Stomach (tissue), 9 donors: ENCODE results near the gene YARS1. TPM values are rescaled to one million over a fixed set of nuclear protein-coding genes. Genes with fewer than 3 reads are reported as not detected.

Source experiments
- DNase-seq, 2 donors: peaks; one replicate each; pipeline versions ENCODE4 v3.0.0 to v3.0.0-alpha.2; 2013 to 2019
- H3K27ac ChIP-seq, 5 donors: fragments of 200-600 bp in 4 of 5; sonication (generic) in 4 of 5; one replicate each; pipeline ENCODE4 v1.5.1; 2013 to 2019; ENCODE audit warnings: mild to moderate bottlenecking in 1 of 5, moderate library complexity in 1 of 5
- H3K27me3 ChIP-seq, 3 donors: fragments of 200-600 bp; sonication (generic); one replicate each; pipeline ENCODE4 v1.5.1; 2017 to 2019; ENCODE audit warnings: mixed run types in 1 of 3
- H3K36me3 ChIP-seq, 4 donors: fragments of 200-600 bp; sonication (generic); 1 replicate in 3 of 4; 2 replicates in 1 of 4; pipeline ENCODE4 v1.5.1; 2016 to 2019
- H3K4me1 ChIP-seq, 4 donors: fragments of 200-600 bp; sonication (generic); one replicate each; pipeline ENCODE4 v1.5.1; 2016 to 2019
- H3K4me3 ChIP-seq, 4 donors: fragments of 200-600 bp; sonication (generic) in 3 of 4; one replicate each; pipeline ENCODE4 v1.5.1; 2016 to 2019; ENCODE audit warnings: mild to moderate bottlenecking in 1 of 4
- H3K9me3 ChIP-seq, 4 donors: fragments of 200-600 bp; sonication (generic); one replicate each; pipeline ENCODE4 v1.5.1; 2016 to 2019
- EP300 ChIP-seq: sonication (generic); formaldehyde crosslinking; IDR thresholded peaks from one replicate; pipeline ENCODE4 v1.6.1; 2017; ENCODE audit warnings: antibody characterized with exemption
- POLR2A ChIP-seq, 4 donors: fragments of 450-650 bp; IDR thresholded peaks; one replicate each; pipeline ENCODE4 v1.6.1; 2016; ENCODE audit warnings: antibody characterized with exemption in 4 of 4, control low read depth in 2 of 4, mild to moderate bottlenecking in 1 of 4, moderate library complexity in 1 of 4
- POLR2AphosphoS5 ChIP-seq, 3 donors: sonication (generic); formaldehyde crosslinking; IDR thresholded peaks; one replicate each; pipeline ENCODE4 v1.6.1; 2016; ENCODE audit warnings: antibody characterized with exemption in 3 of 3
- WGBS, 5 donors: extraction: QIAGEN DNeasy Blood & Tissue Kit in 3 of 5; methylation state at CpG; one replicate each; pipeline versions ENCODE4 v1.1.5 to v1.1.7; 2013 to 2018; 5-methylcytosine and 5-hydroxymethylcytosine counted together
- intact Hi-C: fragments of 100-400 bp; cut with DNase I; formaldehyde crosslinking; loops from one replicate; pipeline ENCODE4 v1.15.1; 2023; ENCODE audit warnings: low total_unique reads
- polyA plus RNA-seq, 3 donors: library from polyadenylated mRNA; stranded (reverse); fragments of 200-250 nt; gene quantifications; one replicate each; pipeline ENCODE4 v1.2.3, GENCODE V29; 2013
- total RNA-seq, 5 donors: library from RNA; depleted of rRNA; stranded (reverse); fragments of >200 nt; gene quantifications; one replicate each; pipeline versions ENCODE4 v1.1.0 to v1.2.3, GENCODE V29; 2014 to 2016
- TF ChIP-seq, protein P1 (sequence below), 7 experiments: fragments of 450-650 bp in 4 of 7; fragments of 200-600 bp in 3 of 7; sonication (generic) in 3 of 7; IDR thresholded peaks; one replicate each; pipeline ENCODE4 v1.5.1; 2016 to 2019; ENCODE audit warnings: antibody characterized with exemption in 7 of 7, control low read depth in 2 of 7, mild to moderate bottlenecking in 1 of 7
- donor health status: healthy with polysubstance abuse.
- donor health status: Bipolar disorder and iron deficiency.
- donor health status: healthy.

Gene YARS1
- total and polyA plus RNA-seq, 8 donors = 26.9 to 99.1 (median 55.4) TPM

GRCh38 chr1:32863218-32863880, 46.2 kb upstream of the YARS1 start:
- Histone ChIP-seq H3K27me3 (no peaks in the 10 kb centered on the region), H3K27ac (no peak overlapping the region), H3K9me3 (no peaks in the 10 kb centered on the region), H3K4me1 (peaks cover 0 to 20% (median 12%) of the 10 kb centered on the region in 4 donors), H3K4me3 (no peak overlapping the region), H3K36me3 (peaks cover 3 to 56% (median 51%) of the 10 kb centered on the region in 4 donors)
- WGBS, 5 donors = 94 to 97% (median 94%) methylated on average over 4 of the region's 4 CpGs
- TF ChIP-seq POLR2A (IDR thresholded peaks at IDR 0.05) (no peak), POLR2AphosphoS5 (IDR thresholded peaks at IDR 0.05) (no peak), EP300 (no peak)
- TF ChIP-seq, protein P1, sequence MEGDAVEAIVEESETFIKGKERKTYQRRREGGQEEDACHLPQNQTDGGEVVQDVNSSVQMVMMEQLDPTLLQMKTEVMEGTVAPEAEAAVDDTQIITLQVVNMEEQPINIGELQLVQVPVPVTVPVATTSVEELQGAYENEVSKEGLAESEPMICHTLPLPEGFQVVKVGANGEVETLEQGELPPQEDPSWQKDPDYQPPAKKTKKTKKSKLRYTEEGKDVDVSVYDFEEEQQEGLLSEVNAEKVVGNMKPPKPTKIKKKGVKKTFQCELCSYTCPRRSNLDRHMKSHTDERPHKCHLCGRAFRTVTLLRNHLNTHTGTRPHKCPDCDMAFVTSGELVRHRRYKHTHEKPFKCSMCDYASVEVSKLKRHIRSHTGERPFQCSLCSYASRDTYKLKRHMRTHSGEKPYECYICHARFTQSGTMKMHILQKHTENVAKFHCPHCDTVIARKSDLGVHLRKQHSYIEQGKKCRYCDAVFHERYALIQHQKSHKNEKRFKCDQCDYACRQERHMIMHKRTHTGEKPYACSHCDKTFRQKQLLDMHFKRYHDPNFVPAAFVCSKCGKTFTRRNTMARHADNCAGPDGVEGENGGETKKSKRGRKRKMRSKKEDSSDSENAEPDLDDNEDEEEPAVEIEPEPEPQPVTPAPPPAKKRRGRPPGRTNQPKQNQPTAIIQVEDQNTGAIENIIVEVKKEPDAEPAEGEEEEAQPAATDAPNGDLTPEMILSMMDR (IDR thresholded peaks at IDR 0.05) = no peak
- intact Hi-C loops = no loop called here
- DNase-seq = no peak

DNA sequence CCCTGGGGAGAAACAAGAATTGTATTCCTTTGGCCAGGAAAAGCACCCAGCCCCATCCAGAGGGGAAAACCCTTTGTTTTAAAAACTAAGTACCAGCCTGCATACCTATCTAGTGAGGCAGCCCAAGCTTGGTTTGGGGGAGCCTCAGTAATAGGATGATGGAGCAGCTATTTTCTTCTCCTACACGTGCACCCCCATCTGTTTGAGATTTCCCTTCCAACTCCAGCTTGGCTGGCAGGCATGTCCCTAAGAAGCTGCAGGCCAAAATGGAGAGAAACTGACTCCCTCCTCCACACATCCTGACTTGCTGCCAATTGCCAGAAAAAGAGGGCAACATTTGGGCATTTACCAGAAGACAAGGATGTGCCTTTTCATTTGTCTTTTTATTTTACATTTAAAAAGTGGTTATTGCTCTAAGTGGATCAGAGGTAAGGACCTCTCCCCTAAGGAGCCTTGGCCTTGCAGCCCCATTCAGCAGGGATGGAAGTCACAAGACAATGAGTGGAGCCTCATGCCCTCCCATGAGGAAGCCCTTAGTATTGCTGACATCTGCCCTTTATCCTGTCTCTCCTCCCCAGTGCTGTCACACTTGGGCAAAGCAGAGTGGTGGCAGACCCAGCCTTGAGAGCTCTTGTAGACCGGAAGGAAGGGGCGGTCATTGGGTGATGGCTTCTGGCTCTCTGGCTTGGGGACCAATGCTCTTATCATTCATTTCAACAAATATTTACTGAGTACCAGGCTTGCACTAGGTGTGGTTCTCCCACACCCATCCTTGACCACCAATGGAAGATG, 44.9 kb upstream of the YARS1 start:
- Histone ChIP-seq H3K36me3 (peaks cover 9 to 65% (median 55%) of the 10 kb centered on the region in 4 donors), H3K27ac (no peak overlapping the region), H3K27me3 (no peaks in the 10 kb centered on the region), H3K4me3 (no peak overlapping the region), H3K9me3 (no peaks in the 10 kb centered on the region), H3K4me1 (peaks cover 0 to 20% (median 12%) of the 10 kb centered on the region in 4 donors)
- 71 to 84% (median 78%) methylated on average over 3 of the region's 3 CpGs for WGBS, 5 donors
- no peak for DNase-seq
- TF ChIP-seq EP300 (no peak), POLR2A (IDR thresholded peaks at IDR 0.05) (no peak), POLR2AphosphoS5 (IDR thresholded peaks at IDR 0.05) (no peak)
- TF ChIP-seq, protein P1 (IDR thresholded peaks at IDR 0.05) = no peak
- intact Hi-C loops = no loop called here

DNA sequence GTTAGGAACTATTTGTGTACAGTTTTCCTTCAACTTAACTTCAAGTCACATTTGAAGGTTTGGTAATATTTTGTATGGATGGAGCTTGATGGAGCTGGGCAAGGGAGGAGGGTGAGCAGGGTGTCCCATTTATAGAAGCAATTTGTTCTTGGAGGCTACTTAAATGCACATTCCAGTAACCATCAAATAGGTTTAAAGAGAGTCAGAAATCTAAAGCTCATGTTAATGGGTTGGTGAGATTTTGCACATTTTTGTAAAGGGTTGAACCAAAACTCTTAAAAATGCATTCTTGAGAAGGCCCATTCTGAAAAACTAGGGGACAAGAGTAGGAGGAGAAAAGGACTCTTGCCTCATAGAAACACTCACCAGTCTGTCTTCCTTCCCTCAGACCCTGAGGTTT, 43.4 kb upstream of the YARS1 start:
- Histone ChIP-seq H3K27me3 (no peaks in the 10 kb centered on the region), H3K27ac (no peak overlapping the region), H3K4me1 (peaks cover 0 to 12% (median 6%) of the 10 kb centered on the region in 4 donors), H3K9me3 (no peaks in the 10 kb centered on the region), H3K4me3 (no peak overlapping the region), H3K36me3 (peaks cover 13 to 80% (median 70%) of the 10 kb centered on the region in 4 donors)
- intact Hi-C loops = no loop called here
- TF ChIP-seq EP300 (no peak), POLR2A (IDR thresholded peaks at IDR 0.05) (no peak), POLR2AphosphoS5 (IDR thresholded peaks at IDR 0.05) (no peak)
- TF ChIP-seq, protein P1 (IDR thresholded peaks at IDR 0.05) = no peak
- no peak for DNase-seq

DNA sequence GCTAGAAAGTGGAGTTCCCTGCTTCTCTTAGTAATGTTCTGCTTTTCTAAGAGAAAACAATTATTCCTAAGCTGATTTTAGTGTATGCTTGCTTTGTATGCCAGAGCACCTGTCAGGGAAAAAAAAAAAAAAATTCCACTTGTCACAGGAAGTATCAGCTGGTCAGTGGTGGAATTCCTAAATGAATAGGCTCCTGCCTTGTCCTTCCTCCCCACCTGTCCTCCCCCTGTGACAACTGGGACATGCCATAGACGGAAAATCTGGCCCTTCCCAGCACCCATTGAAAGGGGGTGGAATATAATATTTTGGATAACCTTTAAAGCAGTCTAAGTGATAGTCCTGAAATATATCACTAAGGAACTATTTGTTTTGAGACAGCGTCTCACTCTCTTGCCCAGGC, 42.8 kb upstream of the YARS1 start:
- Histone ChIP-seq H3K36me3 (peaks cover 13 to 87% (median 77%) of the 10 kb centered on the region in 4 donors), H3K27ac (no peak overlapping the region), H3K4me1 (peaks cover 0 to 8% (median 4%) of the 10 kb centered on the region in 4 donors), H3K9me3 (no peaks in the 10 kb centered on the region), H3K4me3 (no peak overlapping the region), H3K27me3 (no peaks in the 10 kb centered on the region)
- DNase-seq = no peak
- intact Hi-C loops = no loop called here
- TF ChIP-seq, protein P1 (IDR thresholded peaks at IDR 0.05) = no peak
- no peak for TF ChIP-seq POLR2A (IDR thresholded peaks at IDR 0.05)
- TF ChIP-seq EP300 = no peak
- TF ChIP-seq POLR2AphosphoS5 (IDR thresholded peaks at IDR 0.05) = no peak
- 88 to 95% (median 94%) methylated on average over 2 of the region's 2 CpGs for WGBS, 5 donors
